Hepatocyte (in vitro differentiated cells): ENCODE measurements around the gene PPP2R5C.

Experiments used
- CTCF ChIP-seq: fragments of 200-600 bp; sonication (generic); IDR thresholded peaks from 2 replicates; pipeline ENCODE4 v1.5.1; 2016; ENCODE audit warnings: antibody characterized with exemption, mild to moderate bottlenecking; ENCODE audit not compliant: poor library complexity
- EZH2 ChIP-seq: fragments of 200-600 bp; sonication (generic); IDR thresholded peaks from 2 replicates; pipeline ENCODE4 v1.6.1; 2016; ENCODE audit warnings: antibody characterized with exemption, mild to moderate bottlenecking, borderline replicate concordance

DNA sequence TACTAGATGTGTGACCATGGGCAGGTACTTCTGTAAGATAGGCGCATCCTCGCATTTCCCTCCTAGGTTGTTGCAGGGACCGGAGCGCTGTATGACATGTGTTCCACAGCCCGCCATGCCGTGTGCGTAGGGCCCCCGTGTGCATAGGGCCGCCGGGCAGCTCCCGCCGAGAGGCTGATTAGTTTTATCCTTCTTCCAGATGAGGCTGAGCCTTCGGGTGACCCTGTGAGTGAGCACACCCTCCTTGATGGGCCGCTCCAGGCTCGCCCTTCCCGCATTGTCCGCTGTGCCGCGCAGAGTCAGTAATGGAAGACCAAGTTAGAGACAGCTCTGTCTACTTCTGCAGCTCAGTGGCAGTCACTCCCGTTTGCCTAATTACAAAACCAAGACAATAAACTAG, 130.0 kb downstream of the PPP2R5C start:
- no peak for TF ChIP-seq CTCF
- no peak for TF ChIP-seq EZH2
